GM21360 (cell line): Measurements from ENCODE around the gene NLK.
"Not testable (repeated sequence)": the region's sequence is repeated elsewhere in the genome, so short reads cannot be mapped to it uniquely, and the experiment has no call there.

Experiments
- ATAC-seq: cut with Tn5 transposase; IDR thresholded peaks from one replicate; pipeline ENCODE4 v1.9.1; 2021; ENCODE audit warnings: mild to moderate bottlenecking, moderate library complexity; ENCODE audit not compliant: unreplicated experiment

Gene NLK

GRCh38 chr17:28071891-28072606 is 29.6 kb downstream of the NLK start:
- no peak for ATAC-seq

GRCh38 chr17:28072936-28073533 is 30.6 kb downstream of the NLK start:
- no peak for ATAC-seq

DNA sequence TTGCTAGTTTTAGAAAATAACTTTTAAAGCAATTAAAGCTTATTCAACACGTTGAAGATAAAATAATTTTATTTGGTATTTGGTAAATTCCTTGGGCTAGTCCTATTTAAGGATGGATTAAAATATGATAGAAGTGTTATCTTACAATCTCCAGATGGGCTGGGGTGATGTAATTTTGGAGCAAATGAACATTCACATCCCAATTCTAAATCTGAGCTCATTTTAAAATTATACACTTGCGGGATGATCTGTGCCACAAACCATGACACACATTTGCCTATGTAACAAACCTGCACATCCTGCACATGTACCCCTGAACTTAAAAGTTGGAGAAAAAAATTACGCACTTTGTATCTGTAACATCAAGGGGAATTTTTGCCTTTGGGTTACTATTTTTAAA is 31.5 kb downstream of the NLK start:
- no peak for ATAC-seq

DNA sequence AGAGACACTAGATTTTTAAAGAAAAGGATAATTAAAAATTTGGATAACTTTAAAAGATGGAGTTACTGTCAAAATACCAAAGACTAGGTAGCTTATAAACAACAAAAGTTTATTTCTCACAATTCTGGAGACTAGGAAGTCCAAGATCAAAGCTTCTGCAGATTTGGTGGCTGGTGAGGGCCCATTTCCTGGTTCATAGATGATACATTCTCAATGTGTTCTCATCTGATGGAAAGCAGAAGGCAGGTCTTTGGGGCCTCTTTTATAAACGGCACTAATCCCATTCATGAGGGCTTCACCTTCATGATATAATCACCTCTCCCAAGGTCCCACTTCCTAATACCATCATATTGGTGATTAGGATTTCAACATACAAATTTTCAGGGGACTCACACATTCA is 33.7 kb downstream of the NLK start:
- no peak for ATAC-seq

GRCh38 chr17:28077140-28077539 is 34.7 kb downstream of the NLK start:
- ATAC-seq = not testable (repeated sequence)

DNA sequence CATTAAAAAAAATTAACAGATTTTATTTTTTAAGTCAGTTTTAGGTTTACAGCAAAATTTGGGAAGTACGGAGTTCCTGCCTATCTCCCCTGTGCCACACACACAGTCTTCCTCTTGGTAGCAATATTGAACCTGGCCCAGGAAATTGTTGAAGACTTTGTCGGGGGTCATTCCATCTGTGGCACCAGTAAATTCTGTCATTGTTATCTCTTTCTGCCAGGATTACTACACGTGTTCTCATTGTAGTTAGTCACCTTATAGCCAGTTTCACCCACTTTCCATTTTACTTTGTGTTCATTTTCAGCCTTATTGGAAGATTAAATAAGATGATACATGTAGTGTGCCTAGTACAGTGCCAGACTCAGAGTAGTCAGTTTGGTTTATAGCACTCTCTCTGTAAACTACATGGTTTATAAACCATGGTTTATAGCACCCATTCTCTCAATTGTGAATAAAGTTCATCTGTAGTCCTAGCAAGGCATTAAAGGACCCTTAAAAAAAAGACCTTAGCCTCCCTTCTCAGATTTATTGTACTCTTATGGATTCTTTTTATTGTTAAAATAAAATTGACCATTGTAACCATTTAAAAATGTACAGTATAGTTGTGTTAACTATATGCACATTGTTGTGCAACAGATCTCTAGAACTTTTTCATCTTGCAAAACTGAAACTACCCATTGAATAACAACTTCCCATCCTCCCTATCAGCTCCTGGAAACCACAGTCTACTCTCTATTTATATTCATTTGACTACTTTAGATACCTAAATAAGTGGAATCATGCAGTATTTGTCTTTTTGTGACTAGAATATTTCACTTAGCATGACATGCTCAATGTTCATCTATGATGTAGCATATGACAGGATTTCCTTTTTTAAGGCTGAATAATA is 36.1 kb downstream of the NLK start:
- no peak for ATAC-seq

DNA sequence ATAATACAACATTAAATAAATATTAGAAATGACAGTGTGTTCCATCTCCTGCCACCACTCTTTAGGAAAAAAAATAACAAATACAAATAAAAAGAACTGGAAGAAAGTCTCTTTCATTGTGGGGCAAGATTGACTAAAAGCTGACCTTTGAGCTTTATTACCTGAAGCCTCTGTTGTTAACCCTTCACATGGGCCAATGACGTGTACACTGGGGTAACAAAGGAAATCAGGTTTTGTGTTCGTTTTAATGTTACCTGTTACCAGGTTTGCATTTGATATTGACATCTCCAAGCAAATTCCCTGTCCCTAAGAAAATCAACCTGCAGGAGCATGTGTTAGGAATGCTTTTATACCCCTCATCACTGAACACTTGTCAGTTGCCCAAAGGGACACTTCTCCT is 39.0 kb downstream of the NLK start:
- ATAC-seq = no peak

- no peak for ATAC-seq
Observed at GRCh38 chr17:28085766-28086165, 43.3 kb downstream of the NLK start.

DNA sequence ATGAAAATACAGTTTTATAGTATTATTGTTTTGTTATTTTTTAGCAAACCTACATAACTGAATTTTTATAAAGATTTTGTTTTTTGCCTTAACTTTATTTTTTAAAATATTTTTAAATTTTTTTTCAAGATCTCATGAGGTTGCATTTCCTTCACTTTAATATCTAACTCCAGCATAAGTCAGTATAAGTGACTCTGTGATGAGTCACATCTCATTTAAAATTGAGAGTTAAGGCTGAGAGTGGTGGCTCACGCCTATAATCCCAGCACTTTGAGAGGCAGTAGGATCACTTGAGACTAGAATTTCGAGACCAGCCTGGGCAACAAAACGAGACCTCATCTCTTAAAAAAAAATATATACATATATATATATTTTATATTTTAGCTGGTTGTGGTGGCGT is 44.0 kb downstream of the NLK start:
- ATAC-seq = no peak

GRCh38 chr17:28087743-28088142 is 45.3 kb downstream of the NLK start:
- ATAC-seq = no peak

- ATAC-seq = no peak
Observed at GRCh38 chr17:28090551-28090950, 48.1 kb downstream of the NLK start.

DNA sequence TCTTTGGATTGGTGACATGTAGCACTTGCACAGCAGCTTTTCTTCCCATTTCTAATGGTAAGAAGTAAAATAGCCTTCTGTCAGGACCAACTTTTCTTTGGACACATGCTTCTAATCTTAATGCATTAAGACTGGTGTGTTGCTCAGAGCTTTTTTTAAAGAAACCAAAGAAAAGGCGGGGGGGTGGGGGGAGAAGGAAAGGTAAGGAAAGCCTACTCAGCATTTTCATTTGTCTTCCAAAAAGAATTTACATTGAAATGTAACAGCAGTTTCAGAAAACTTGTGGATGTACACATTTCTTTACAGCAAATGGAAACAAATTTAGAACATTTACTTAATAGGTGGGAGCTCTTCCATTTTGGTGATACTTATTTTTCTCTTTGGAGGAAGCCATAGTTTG is 49.6 kb downstream of the NLK start:
- ATAC-seq = no peak

- no peak for ATAC-seq
Observed at GRCh38 chr17:28093999-28094716, 51.7 kb downstream of the NLK start.

DNA sequence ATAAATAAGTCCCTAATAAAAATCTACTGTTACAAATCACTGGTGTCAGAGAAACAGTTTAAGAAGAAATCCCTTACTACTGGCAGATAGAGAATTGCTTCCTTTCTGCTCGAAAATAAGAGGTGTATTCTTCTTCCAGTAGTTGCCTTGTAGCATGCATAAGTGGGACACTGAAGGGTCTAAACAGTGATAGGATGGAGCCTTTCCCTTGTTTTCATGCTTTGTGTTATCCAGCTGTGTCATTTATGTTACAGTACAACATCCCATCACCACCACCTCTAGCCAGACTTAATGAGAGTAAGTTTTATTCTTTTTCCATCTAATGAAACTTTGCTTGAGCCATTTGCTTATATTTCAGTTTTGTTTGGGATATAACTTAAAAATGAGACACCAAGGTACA is 54.3 kb downstream of the NLK start:
- ATAC-seq = no peak

DNA sequence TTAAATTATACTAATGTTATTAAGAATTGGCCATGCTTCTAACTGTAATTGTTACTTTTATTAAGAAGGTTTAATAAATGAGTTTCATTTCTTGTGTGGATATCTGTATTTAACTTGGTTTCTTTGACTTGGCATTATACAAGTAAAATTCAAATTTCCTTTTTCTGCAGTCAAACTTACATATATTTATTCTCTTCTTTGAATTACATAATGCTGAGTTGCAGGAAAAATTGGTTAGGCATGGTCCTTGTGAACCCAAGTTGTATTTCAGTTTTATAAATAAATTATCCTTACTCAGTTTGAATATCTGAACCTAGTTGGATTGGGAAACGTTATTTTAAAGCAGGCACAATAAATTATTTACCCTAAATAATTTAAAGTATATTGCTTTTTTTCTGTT is 54.8 kb downstream of the NLK start:
- ATAC-seq = no peak

- ATAC-seq = peak; percentile 51
Observed at GRCh38 chr17:28097901-28098300, 55.4 kb downstream of the NLK start.

DNA sequence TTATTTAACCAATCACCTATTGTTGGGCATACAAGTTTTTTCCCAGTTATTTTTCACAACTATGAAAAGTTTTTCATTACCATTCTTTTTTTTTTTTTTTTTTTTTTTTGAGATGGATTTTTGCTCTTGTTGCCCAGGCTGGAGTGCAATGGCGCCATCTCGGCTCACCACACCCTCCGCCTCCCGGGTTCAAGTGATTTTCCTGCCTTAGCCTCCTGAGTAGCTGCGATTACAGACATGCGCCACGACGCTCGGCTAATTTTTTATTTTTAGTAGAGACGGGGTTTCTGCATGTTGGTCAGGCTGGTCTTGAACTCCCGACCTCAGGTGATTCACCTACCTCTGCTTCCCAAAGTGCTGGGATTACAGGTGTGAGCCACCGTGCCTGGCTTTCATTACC is 56.1 kb downstream of the NLK start:
- ATAC-seq = not testable (repeated sequence)

- ATAC-seq = no peak
Observed at GRCh38 chr17:28100251-28100650, 57.8 kb downstream of the NLK start.

DNA sequence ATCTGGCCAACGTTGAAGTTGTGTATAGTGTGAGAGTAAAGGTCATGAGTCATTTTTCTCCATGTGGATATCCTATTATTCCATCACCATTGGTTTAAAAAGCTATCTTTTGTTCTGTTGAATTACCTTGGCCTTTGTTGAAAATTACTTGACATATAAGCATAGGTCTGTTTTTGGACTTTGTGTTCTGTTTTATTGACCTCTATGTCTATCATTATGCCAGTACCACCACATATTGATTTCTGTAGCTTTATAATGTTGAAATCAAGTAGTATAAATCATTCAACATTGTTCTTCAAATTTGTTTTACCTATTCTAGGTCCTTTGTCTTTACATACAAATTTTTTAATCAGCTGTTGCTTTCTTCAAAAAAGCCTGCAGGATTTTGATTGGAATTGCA is 58.5 kb downstream of the NLK start:
- ATAC-seq = no peak

DNA sequence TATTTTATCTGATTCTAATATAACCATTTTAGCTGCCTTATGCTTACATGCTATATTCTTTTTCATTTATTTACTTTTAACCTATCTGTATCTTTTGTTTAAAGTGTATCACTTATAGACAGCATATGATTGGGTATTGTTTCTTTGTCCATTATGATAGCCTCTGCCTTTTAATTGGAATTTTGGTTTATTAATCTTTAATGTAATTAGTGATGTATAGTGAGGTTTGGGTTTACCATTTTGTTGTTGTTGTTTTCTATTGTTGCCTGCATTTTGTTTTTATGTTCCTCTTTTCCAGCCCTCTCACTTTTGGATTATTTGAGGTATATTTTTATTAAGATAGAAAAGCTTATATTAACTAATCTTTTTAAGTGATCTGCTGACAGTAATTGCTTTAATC is 59.4 kb downstream of the NLK start:
- ATAC-seq = no peak

DNA sequence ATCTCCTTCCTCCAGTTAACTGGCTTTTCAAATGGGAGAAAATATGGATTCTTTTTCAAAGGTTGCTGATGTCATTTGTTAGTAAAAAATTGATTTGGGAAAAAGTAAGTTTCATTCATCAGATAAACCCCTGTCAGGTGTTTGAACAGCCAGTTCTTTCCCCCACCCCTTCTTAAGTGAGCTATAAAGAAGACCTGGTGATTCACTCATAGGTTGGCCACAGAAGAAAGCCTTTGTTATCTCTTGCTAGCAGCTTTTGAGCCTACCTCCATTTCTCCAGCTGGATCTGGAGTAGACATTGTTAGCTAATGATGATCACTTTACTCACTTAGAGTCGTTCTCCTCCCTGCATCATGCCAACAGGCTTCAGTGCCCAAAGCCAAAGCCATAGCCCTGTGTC is 63.0 kb downstream of the NLK start:
- ATAC-seq = no peak
